Prostate gland (tissue), 2 donors: ENCODE data around the gene BCAT1. TPM values are rescaled to one million over a fixed set of nuclear protein-coding genes. Genes with fewer than 3 reads are reported as not detected.

Experiments
- DNase-seq: peaks from one replicate; pipeline ENCODE4 v3.0.0-alpha.2; 2019; ENCODE audit warnings: low spot score
- H3K27ac ChIP-seq, 2 donors: fragments of 200-600 bp; sonication (generic); 2 replicates each; pipeline ENCODE4 v1.5.1; 2017 to 2019
- H3K27me3 ChIP-seq: fragments of 200-600 bp; sonication (generic); replicated peaks from 2 replicates; pipeline ENCODE4 v1.5.1; 2019; ENCODE audit not compliant: insufficient read depth
- H3K36me3 ChIP-seq, 2 donors: fragments of 200-600 bp; sonication (generic); 1 replicate in 1 of 2; 2 replicates in 1 of 2; pipeline versions ENCODE4 v1.5.1 to v1.8.1; 2017 to 2019
- H3K4me1 ChIP-seq: fragments of 200-600 bp; sonication (generic); replicated peaks from 2 replicates; pipeline ENCODE4 v1.5.1; 2019
- H3K4me3 ChIP-seq, 2 donors: fragments of 200-600 bp; sonication (generic); 2 replicates each; pipeline ENCODE4 v1.5.1; 2017 to 2019
- H3K9me3 ChIP-seq: fragments of 200-600 bp; sonication (generic); 2 replicates; pipeline ENCODE4 v1.5.1; 2017
- CTCF ChIP-seq, 4 experiments: fragments of 200-600 bp in 2 of 4; fragments of 450-650 bp in 2 of 4; sonication (generic) in 2 of 4; IDR thresholded peaks; 1 replicate in 3 of 4; 2 replicates in 1 of 4; pipeline ENCODE4 v1.5.1; 2016 to 2019; ENCODE audit warnings: antibody characterized with exemption in 4 of 4, mild to moderate bottlenecking in 2 of 4, moderate library complexity in 2 of 4
- POLR2A ChIP-seq: fragments of 450-650 bp; IDR thresholded peaks from one replicate; pipeline ENCODE4 v1.6.1; 2016; ENCODE audit warnings: antibody characterized with exemption, mild to moderate bottlenecking
- POLR2AphosphoS5 ChIP-seq: sonication (generic); formaldehyde crosslinking; IDR thresholded peaks from one replicate; pipeline ENCODE4 v1.6.1; 2017; ENCODE audit warnings: antibody characterized with exemption
- WGBS: methylation state at CpG from one replicate; pipeline ENCODE4 v1.1.5; 2018; 5-methylcytosine and 5-hydroxymethylcytosine counted together
- intact Hi-C: fragments of 100-400 bp; cut with DNase I; formaldehyde crosslinking; loops from one replicate; pipeline ENCODE4 v1.14.2; 2022
- total RNA-seq, 2 donors: library from RNA; depleted of rRNA; stranded (reverse); fragments of >200 nt; gene quantifications; one replicate each; pipeline ENCODE4 v1.1.0, GENCODE V29; 2016

BCAT1 gene
- total RNA-seq, 2 donors from 2014 or later: 0.59 to 43.1 TPM

GRCh38 chr12:24975425-24975824, 26.5 kb upstream of the BCAT1 start:
- intact Hi-C loops: no loop called here
- no peak for DNase-seq
- no peak overlapping the region for H3K27ac ChIP-seq
- H3K9me3 ChIP-seq: no peaks in the 10 kb centered on the region
- no peaks in the 10 kb centered on the region for H3K27me3 ChIP-seq
- TF ChIP-seq POLR2AphosphoS5 (no peak), CTCF (IDR thresholded peaks at IDR 0.05) (no peak), POLR2A (no peak)
- H3K4me3 ChIP-seq: no peak overlapping the region
- H3K4me1 ChIP-seq: no peaks in the 10 kb centered on the region
- H3K36me3 ChIP-seq: no peaks in the 10 kb centered on the region

GRCh38 chr12:24974216-24974615, 25.3 kb upstream of the BCAT1 start:
- TF ChIP-seq POLR2A: no peak
- TF ChIP-seq CTCF (IDR thresholded peaks at IDR 0.05): no peak
- no peak for TF ChIP-seq POLR2AphosphoS5
- no peaks in the 10 kb centered on the region for H3K27me3 ChIP-seq
- no peak overlapping the region for H3K27ac ChIP-seq
- no peaks in the 10 kb centered on the region for H3K4me1 ChIP-seq
- H3K36me3 ChIP-seq: no peaks in the 10 kb centered on the region
- intact Hi-C loops: no loop called here
- DNase-seq: no peak
- WGBS: 73% methylated on average over 3 of the region's 3 CpGs
- no peaks in the 10 kb centered on the region for H3K9me3 ChIP-seq
- no peak overlapping the region for H3K4me3 ChIP-seq

GRCh38 chr12:24972078-24972477, 23.2 kb upstream of the BCAT1 start:
- 90% methylated on average over 1 of the region's 1 CpG for WGBS
- TF ChIP-seq POLR2A (no peak), CTCF (IDR thresholded peaks at IDR 0.05) (no peak), POLR2AphosphoS5 (no peak)
- Histone ChIP-seq H3K9me3 (no peaks in the 10 kb centered on the region), H3K27ac (no peak overlapping the region), H3K36me3 (no peaks in the 10 kb centered on the region), H3K4me3 (no peak overlapping the region), H3K4me1 (no peaks in the 10 kb centered on the region), H3K27me3 (no peaks in the 10 kb centered on the region)
- DNase-seq: no peak
- intact Hi-C loops: no loop called here

GRCh38 chr12:24970177-24970576, 21.3 kb upstream of the BCAT1 start:
- intact Hi-C loops: no loop called here
- no peak overlapping the region for H3K4me3 ChIP-seq
- H3K36me3 ChIP-seq: no peaks in the 10 kb centered on the region
- TF ChIP-seq POLR2A: no peak
- TF ChIP-seq CTCF (IDR thresholded peaks at IDR 0.05): no peak
- TF ChIP-seq POLR2AphosphoS5: no peak
- no peaks in the 10 kb centered on the region for H3K9me3 ChIP-seq
- no peaks in the 10 kb centered on the region for H3K27me3 ChIP-seq
- no peak overlapping the region for H3K27ac ChIP-seq
- 79% methylated on average over 6 of the region's 6 CpGs for WGBS
- H3K4me1 ChIP-seq: no peaks in the 10 kb centered on the region
- DNase-seq: no peak

GRCh38 chr12:24966951-24967564, 18.2 kb upstream of the BCAT1 start:
- H3K4me1 ChIP-seq: no peaks in the 10 kb centered on the region
- H3K4me3 ChIP-seq: no peak overlapping the region
- no peak for DNase-seq
- no peaks in the 10 kb centered on the region for H3K9me3 ChIP-seq
- intact Hi-C loops: no loop called here
- TF ChIP-seq POLR2A (no peak), POLR2AphosphoS5 (no peak), CTCF (IDR thresholded peaks at IDR 0.05) (no peak)
- 90% methylated on average over 13 of the region's 15 CpGs for WGBS
- H3K27me3 ChIP-seq: no peaks in the 10 kb centered on the region
- no peak overlapping the region for H3K27ac ChIP-seq
- H3K36me3 ChIP-seq: no peaks in the 10 kb centered on the region
